SK-N-SH treated with all-trans-retinoic acid at 6 μM for 48 hours (cell line): ENCODE measurements around the gene WDR90.

Source experiments
- ATAC-seq: fragments of 200-7000 bp; cut with Tn5 transposase; 3 replicates; pipeline ENCODE4 v1.9.1; 2020; ENCODE audit warnings: mild to moderate bottlenecking, moderate library complexity
- ARNTL ChIP-seq: fragments of 450-650 bp; formaldehyde crosslinking; IDR thresholded peaks from 2 replicates; pipeline ENCODE4 v1.5.0; 2020; ENCODE audit warnings: low read depth, mild to moderate bottlenecking, moderate library complexity, borderline replicate concordance
- BACH2 ChIP-seq: fragments of 250-450 bp; sonication (Bioruptor Pico); IDR thresholded peaks from 2 replicates; pipeline ENCODE4 v1.9.0; 2021; ENCODE audit warnings: mild to moderate bottlenecking, borderline replicate concordance
- CREB5 ChIP-seq: fragments of 250-450 bp; sonication (Bioruptor Pico); IDR thresholded peaks from 2 replicates; pipeline ENCODE4 v1.5.1; 2020; ENCODE audit warnings: low read depth, mild to moderate bottlenecking, moderate library complexity
- CSDC2 ChIP-seq: fragments of 250-450 bp; sonication (Bioruptor Pico); IDR thresholded peaks from 2 replicates; pipeline ENCODE4 v1.5.0; 2020; ENCODE audit warnings: mild to moderate bottlenecking, moderate library complexity
- ESRRG ChIP-seq: fragments of 250-450 bp; sonication (Bioruptor Pico); IDR thresholded peaks from 2 replicates; pipeline ENCODE4 v1.6.1; 2021; ENCODE audit warnings: mild to moderate bottlenecking
- GLIS3 ChIP-seq: fragments of 250-450 bp; sonication (Bioruptor Pico); IDR thresholded peaks from 2 replicates; pipeline ENCODE4 v1.5.0; 2020; ENCODE audit warnings: mild to moderate bottlenecking, moderate library complexity
- ISL1 ChIP-seq: fragments of 250-450 bp; sonication (Bioruptor Pico); IDR thresholded peaks from 2 replicates; pipeline ENCODE4 v2.1.2; 2022; ENCODE audit warnings: mild to moderate bottlenecking, moderate library complexity
- OSR1 ChIP-seq: fragments of 250-450 bp; sonication (Bioruptor Pico); IDR thresholded peaks from 2 replicates; pipeline ENCODE4 v1.8.0; 2022; ENCODE audit warnings: moderate library complexity, mild to moderate bottlenecking, inconsistent platforms
- PATZ1 ChIP-seq: fragments of 250-450 bp; sonication (Bioruptor Pico); IDR thresholded peaks from 2 replicates; pipeline ENCODE4 v1.8.0; 2020; ENCODE audit warnings: mild to moderate bottlenecking, moderate library complexity, borderline replicate concordance
- RARB ChIP-seq: fragments of 250-450 bp; sonication (Bioruptor Pico); IDR thresholded peaks from 2 replicates; pipeline ENCODE4 v1.8.0; 2021; ENCODE audit warnings: mild to moderate bottlenecking, moderate library complexity
- SNAI2 ChIP-seq: fragments of 250-450 bp; sonication (Bioruptor Pico); IDR thresholded peaks from 2 replicates; pipeline ENCODE4 v1.5.0; 2020; ENCODE audit warnings: mild to moderate bottlenecking, moderate library complexity
- TCF4 ChIP-seq: fragments of 250-450 bp; sonication (Bioruptor Pico); IDR thresholded peaks from 2 replicates; pipeline ENCODE4 v1.8.0; 2021; ENCODE audit warnings: mild to moderate bottlenecking, moderate library complexity, borderline replicate concordance
- TOX ChIP-seq: fragments of 250-450 bp; sonication (Bioruptor Pico); IDR thresholded peaks from 2 replicates; pipeline ENCODE4 v1.8.0; 2021; ENCODE audit warnings: mild to moderate bottlenecking, moderate library complexity, borderline replicate concordance
- ZC3H10 ChIP-seq: fragments of 250-450 bp; sonication (Bioruptor Pico); IDR thresholded peaks from 2 replicates; pipeline ENCODE4 v1.5.1; 2021; ENCODE audit warnings: mild to moderate bottlenecking, moderate library complexity
- ZFP3 ChIP-seq: fragments of 250-450 bp; sonication (Bioruptor Pico); IDR thresholded peaks from 2 replicates; pipeline ENCODE4 v1.5.0; 2020; ENCODE audit warnings: mild to moderate bottlenecking, moderate library complexity
- ZFP30 ChIP-seq: fragments of 450-650 bp; formaldehyde crosslinking; IDR thresholded peaks from 2 replicates; pipeline ENCODE4 v1.5.0; 2022; ENCODE audit warnings: mild to moderate bottlenecking, moderate library complexity
- ZNF565 ChIP-seq: fragments of 450-650 bp; formaldehyde crosslinking; conservative IDR thresholded peaks from 2 replicates; pipeline ENCODE4 v1.5.0; 2020; ENCODE audit warnings: low read depth, mild to moderate bottlenecking, moderate library complexity
- ZNF70 ChIP-seq: fragments of 450-650 bp; formaldehyde crosslinking; IDR thresholded peaks from 2 replicates; pipeline ENCODE4 v1.5.0; 2020; ENCODE audit warnings: mild to moderate bottlenecking, moderate library complexity
- TF ChIP-seq, protein P1 (sequence below): fragments of 250-450 bp; sonication (Bioruptor Pico); IDR thresholded peaks from 2 replicates; pipeline ENCODE4 v1.5.1; 2021; ENCODE audit warnings: mild to moderate bottlenecking, moderate library complexity
- TF ChIP-seq, protein P2 (sequence below): fragments of 250-450 bp; sonication (Bioruptor Pico); IDR thresholded peaks from 2 replicates; pipeline ENCODE4 v1.5.0; 2020; ENCODE audit warnings: mild to moderate bottlenecking, moderate library complexity
- TF ChIP-seq, protein P3 (sequence below): fragments of 250-450 bp; sonication (Bioruptor Pico); IDR thresholded peaks from 2 replicates; pipeline ENCODE4 v1.8.0; 2021; ENCODE audit warnings: low read depth, mild to moderate bottlenecking, moderate library complexity, borderline replicate concordance

Gene WDR90

GRCh38 chr16:646679-647172 lies 2.4 kb upstream of the WDR90 start:
- no peak for ATAC-seq
- TF ChIP-seq ZFP3 (no peak), ZNF70 (CRISPR knock-in tag) (no peak), CSDC2 (no peak), TOX (CRISPR knock-in tag) (no peak), SNAI2 (CRISPR knock-in tag) (no peak), GLIS3 (CRISPR knock-in tag) (no peak), ZFP30 (CRISPR knock-in tag) (no peak), ZC3H10 (no peak), TCF4 (CRISPR knock-in tag) (no peak)
- TF ChIP-seq, protein P1, sequence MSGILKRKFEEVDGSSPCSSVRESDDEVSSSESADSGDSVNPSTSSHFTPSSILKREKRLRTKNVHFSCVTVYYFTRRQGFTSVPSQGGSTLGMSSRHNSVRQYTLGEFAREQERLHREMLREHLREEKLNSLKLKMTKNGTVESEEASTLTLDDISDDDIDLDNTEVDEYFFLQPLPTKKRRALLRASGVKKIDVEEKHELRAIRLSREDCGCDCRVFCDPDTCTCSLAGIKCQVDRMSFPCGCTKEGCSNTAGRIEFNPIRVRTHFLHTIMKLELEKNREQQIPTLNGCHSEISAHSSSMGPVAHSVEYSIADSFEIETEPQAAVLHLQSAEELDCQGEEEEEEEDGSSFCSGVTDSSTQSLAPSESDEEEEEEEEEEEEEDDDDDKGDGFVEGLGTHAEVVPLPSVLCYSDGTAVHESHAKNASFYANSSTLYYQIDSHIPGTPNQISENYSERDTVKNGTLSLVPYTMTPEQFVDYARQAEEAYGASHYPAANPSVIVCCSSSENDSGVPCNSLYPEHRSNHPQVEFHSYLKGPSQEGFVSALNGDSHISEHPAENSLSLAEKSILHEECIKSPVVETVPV (CRISPR knock-in tag), result no peak
- TF ChIP-seq, protein P2, sequence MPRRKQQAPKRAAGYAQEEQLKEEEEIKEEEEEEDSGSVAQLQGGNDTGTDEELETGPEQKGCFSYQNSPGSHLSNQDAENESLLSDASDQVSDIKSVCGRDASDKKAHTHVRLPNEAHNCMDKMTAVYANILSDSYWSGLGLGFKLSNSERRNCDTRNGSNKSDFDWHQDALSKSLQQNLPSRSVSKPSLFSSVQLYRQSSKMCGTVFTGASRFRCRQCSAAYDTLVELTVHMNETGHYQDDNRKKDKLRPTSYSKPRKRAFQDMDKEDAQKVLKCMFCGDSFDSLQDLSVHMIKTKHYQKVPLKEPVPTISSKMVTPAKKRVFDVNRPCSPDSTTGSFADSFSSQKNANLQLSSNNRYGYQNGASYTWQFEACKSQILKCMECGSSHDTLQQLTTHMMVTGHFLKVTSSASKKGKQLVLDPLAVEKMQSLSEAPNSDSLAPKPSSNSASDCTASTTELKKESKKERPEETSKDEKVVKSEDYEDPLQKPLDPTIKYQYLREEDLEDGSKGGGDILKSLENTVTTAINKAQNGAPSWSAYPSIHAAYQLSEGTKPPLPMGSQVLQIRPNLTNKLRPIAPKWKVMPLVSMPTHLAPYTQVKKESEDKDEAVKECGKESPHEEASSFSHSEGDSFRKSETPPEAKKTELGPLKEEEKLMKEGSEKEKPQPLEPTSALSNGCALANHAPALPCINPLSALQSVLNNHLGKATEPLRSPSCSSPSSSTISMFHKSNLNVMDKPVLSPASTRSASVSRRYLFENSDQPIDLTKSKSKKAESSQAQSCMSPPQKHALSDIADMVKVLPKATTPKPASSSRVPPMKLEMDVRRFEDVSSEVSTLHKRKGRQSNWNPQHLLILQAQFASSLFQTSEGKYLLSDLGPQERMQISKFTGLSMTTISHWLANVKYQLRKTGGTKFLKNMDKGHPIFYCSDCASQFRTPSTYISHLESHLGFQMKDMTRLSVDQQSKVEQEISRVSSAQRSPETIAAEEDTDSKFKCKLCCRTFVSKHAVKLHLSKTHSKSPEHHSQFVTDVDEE (CRISPR knock-in tag), result no peak

DNA sequence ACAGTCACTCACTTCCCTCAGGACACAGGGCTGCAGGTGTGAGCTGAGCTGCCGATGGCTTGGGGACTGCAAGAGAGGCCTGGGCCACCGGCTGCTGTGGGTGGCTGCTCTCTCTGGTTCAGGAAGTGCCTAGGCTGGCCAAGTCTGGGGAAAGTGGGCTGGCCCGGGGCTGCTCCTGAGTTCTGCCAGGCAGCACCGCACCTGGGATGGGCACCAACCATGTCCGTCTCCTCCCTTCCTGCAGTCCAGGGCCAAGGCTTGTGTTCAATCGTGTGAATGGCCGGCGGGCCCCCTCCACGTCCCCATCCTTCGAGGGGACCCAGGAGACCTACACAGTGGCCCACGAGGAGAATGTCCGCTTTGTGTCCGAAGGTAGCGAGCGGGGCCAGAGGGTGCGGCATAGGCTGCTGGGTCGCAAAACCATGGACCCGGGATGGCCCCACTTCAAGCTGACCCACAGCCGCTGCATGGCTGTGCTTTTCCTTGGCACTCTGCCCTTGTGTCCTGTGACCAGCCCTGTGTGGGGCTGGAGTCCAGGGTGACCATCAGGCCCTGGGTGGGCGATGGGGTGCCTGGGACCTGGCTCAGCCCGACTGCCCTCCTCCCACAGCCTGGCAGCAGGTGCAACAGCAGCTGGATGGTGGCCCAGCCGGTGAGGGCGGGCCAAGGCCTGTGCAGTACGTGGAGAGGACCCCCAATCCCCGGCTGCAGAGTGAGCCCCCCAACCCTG lies 1.8 kb upstream of the WDR90 start:
- ATAC-seq, result no peak

GRCh38 chr16:648071-648780 lies 939 bp upstream of the WDR90 start:
- TF ChIP-seq ZFP30 (CRISPR knock-in tag) (no peak), TCF4 (CRISPR knock-in tag) (no peak), BACH2 (no peak), RARB (CRISPR knock-in tag) (no peak), ESRRG (CRISPR knock-in tag) (no peak), ZNF565 (CRISPR knock-in tag) (no peak), ZC3H10 (no peak), PATZ1 (CRISPR knock-in tag) (no peak), SNAI2 (CRISPR knock-in tag) (no peak), CREB5 (no peak), ISL1 (CRISPR knock-in tag) (no peak), TOX (CRISPR knock-in tag) (no peak), ARNTL (no peak), CSDC2 (no peak), OSR1 (CRISPR knock-in tag) (no peak)
- TF ChIP-seq, protein P2 (CRISPR knock-in tag), result no peak
- TF ChIP-seq, protein P3, sequence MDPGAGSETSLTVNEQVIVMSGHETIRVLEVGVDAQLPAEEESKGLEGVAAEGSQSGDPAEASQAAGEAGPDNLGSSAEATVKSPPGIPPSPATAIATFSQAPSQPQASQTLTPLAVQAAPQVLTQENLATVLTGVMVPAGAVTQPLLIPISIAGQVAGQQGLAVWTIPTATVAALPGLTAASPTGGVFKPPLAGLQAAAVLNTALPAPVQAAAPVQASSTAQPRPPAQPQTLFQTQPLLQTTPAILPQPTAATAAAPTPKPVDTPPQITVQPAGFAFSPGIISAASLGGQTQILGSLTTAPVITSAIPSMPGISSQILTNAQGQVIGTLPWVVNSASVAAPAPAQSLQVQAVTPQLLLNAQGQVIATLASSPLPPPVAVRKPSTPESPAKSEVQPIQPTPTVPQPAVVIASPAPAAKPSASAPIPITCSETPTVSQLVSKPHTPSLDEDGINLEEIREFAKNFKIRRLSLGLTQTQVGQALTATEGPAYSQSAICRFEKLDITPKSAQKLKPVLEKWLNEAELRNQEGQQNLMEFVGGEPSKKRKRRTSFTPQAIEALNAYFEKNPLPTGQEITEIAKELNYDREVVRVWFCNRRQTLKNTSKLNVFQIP (CRISPR knock-in tag), result no peak
- TF ChIP-seq, protein P1 (CRISPR knock-in tag), result no peak
- peak; percentile 41 for ATAC-seq

More for the DNA sequence above, 1.8 kb upstream of the WDR90 start:
- TF ChIP-seq CSDC2 (no peak), ZNF70 (CRISPR knock-in tag) (no peak), ARNTL (no peak)
